NCI-H2196 (cell line): ENCODE measurements around the gene GREB1.

ENCODE experiments used
- DNase-seq: peaks from one replicate; lab custom pipeline; 2025; ENCODE audit not compliant: unreplicated experiment; lab: John Stamatoyannopoulos, UW

Gene GREB1

DNA sequence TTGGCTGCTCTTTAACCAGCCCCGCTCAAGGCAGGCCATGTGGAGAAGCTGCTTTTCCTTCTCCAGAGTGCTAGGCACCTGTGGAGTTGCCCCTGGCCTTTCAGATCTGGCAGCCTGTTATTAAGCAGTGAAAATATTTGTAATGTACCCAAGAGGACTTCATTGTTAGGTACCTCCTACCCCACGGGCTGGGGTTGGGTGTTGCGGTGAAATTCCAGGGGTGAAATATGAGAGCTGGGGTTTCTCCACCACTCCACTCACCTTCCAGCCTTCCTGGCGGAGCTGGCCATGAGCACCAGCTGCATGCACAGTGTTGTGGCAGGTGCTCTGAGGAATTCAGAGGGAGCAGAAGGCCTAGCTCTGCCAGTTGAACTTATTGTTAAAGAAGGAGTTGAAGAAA is 97.0 kb downstream of the GREB1 start:
- DNase-seq = peak; percentile 21

DNA sequence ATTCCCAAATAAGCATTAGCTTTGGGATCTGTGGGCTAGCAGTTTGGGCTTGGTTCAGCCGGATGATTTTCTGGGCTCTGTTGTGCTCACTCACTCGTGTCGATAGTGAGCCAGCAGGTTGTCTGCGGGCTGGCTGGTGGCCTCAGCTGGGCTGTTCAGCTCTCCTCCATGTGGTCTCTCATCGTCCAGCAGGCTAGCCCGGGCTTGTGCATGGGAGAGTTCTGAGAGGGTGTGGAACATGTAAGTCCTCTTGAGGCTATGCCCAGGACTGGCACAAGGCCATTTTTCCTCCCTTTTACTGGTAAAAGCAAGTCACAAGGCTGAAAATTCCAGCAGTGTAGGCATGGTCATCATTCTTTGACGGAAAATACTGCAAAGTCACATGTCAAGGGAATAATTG is 97.6 kb downstream of the GREB1 start:
- peak; percentile 40 for DNase-seq

DNA sequence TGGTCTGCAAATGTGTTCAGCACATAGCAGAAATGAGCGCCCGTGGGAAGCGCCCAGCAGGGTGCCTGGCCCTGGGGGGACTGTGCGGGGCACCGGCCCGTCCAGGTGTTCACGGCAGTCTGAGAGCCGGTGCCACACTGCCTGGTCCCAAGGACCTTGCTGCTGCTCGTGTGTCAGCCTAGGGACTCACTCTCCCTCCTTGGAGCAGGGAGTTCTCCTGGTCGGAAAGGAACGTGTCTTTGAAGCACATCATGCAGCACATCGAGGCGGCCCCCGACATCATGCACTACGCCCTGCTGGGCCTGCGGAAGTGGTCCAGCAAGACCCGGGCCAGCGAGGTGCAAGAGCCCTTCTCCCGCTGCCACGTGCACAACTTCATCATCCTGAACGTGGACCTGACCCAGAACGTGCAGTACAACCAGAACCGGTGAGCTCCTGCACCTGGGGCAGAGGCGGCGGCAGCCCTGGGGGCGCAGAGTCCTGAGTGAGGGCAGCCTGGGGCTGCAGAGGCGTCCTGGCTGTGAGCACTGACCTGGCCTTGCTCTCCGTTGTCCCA is 100.2 kb downstream of the GREB1 start:
- no peak for DNase-seq

DNA sequence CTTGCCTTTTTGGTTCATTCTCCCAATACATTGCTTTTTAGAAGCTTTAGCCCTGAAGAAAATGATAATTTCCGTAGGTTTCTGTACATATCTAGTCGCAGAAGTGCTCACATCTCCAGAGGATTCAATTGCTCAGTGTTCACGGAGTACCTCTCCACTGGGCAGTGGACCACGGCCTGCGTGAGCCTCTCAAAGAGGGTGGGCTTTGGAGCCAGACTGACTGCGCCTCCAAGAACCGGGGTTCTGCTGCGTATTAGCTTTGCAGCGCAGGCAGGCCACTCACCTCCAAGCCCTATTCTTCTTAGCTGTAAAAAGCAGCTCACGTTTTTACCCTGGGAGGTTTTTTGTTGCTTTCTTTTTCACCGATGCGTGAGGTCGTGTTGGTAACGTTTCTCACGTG is 100.7 kb downstream of the GREB1 start:
- no peak for DNase-seq

DNA sequence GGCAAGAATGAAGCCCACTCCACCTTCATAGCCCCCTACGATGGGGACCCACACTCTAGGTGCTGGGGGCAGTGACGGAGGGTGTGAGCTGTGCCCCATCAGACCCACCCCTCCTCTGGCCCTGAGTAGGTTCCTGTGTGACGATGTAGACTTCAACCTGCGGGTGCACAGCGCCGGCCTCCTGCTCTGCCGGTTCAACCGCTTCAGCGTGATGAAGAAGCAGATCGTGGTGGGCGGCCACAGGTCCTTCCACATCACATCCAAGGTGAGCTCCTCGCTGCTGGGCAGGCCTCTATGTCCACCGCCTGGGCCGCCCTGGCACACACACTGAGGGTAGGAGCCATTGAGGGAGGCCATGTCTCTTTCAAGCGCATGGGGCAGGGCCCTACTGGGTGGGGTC is 101.3 kb downstream of the GREB1 start:
- DNase-seq = no peak

DNA sequence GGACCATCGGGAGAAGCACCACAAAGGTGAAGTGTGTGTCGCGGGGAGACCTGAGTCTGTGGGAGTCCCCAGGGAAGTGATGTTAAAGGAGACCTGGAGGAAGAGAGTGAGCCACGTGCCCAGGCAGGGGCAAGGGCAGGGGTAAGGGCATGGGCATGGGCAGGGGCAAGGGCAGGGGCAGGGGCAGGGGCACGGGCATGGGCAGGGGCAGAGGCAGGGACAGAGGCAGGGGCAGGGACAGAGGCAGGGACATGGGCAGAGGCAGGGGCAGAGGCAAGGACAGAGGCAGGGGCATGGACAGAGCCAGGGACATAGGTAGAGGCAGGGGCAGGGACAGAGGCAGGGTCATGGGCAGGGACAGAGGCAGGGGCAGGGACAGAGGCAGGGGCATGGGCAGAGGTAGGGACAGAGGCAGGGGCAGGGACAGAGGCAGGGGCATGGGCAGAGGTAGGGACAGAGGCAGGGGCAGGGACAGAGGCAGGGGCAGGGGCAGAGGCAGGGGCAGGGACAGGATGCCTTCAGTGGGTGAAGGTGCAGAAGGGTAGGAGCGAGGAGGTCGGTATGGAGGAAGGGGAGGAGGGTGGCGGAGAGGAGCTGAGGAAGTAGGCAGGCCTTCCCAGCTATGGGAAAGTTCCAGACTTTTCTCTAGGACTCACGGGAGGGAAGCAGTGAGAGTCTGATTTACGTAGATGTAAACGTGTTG is 102.9 kb downstream of the GREB1 start:
- DNase-seq = no peak

DNA sequence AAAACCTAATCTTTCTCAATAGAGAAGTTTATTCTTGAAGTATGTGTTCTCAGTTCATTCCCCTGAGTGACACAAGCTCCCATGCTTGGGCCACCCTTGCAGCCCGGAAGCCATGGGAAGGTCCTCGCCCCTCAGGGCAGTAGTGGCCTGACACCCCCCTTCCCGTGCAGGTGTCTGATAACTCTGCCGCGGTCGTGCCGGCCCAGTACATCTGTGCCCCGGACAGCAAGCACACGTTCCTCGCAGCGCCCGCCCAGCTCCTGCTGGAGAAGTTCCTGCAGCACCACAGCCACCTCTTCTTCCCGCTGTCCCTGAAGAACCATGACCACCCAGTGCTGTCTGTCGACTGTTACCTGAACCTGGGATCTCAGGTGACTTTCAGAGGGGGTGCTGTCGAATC is 103.7 kb downstream of the GREB1 start:
- no peak for DNase-seq

DNA sequence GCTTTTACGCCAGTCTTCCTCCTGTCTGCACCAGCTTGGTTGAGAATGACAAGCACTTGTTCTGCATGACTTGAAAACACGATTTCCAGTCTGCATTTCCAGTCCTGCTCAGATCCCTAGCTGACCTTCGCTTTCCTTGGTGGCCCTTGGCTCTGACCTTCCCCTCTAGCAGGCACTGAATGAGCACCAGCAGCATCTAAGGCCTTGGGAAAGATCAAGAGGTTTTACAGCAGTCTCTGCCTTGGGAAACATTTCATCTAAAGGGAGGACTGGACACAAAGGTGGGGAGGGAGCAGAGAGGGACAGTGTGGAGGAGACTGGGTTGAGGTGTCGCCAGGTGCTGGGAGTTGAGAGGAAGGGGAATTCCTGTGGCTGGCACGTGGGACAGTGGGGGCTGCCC is 105.7 kb downstream of the GREB1 start:
- no peak for DNase-seq

DNA sequence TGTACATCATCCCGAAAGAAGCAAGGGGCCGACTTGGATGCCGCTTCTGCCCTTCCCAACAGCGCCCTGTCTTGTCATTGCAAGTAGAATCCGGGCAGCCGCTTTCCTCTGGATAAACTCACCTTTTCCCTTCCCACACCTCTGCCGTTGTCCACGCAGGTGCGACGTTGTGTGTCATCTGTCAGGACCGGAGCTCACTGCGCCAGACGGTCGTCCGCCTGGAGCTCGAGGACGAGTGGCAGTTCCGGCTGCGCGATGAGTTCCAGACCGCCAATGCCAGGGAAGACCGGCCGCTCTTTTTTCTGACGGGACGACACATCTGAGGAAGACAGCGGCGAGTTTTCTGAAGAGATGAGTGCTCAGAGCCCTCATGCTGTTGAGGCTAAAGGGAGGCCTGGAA is 106.3 kb downstream of the GREB1 start:
- DNase-seq = no peak

DNA sequence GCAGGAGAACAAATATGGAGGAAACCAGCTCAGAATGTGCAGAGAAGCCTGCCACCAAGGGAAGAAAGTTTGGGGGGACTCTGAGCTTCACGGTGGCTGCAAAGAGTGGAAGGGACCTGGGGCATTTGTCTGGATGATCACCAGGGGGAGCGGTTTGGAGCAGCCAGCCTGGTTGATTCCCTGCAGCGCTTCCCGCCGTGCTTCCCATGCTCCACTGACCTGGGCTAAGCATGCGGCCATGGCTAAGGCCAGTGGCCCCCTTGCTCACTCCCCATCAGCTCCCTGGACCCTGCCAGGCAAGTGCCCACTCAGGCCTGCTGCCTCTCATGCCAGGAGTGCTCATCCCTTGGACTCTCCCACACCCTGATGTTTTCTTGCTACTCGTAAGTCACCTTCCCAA is 109.1 kb downstream of the GREB1 start:
- no peak for DNase-seq

DNA sequence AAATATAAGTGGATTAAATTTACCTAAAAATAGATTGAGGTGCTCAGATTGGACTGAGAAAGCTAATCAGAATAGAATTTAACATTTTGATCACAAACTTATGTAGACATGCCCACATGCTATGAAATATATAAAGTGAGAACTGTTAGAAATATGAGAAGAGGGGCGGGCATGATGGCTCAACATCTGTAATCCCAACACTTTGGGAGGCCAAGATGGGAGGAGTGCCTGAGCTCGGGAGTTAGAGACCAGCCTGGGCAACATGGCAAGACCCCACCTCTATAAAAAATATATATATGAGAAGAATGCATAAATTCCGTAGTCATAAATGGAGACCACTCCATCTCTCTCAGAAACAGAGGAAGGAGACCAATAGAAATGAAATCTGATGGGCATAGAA is 110.4 kb downstream of the GREB1 start:
- DNase-seq = no peak

DNA sequence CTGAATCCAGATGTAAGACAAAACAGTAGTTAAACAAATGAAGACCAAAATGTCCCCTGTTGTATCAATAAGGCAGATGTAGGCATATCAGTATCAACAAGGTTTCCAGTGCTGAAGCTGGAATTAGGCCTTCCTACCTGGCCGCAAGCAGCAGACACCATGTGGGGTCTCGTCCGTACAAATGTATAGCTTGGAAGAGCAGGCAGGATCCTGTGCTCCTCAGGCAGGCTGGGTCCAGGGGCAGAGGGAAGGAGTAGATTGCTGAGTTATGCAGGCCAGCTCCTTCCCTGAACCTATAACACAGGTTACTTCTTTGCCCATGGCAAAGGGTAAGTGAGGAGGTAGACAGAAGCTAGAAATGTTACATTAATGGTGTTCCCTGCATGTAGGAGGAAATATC is 112.7 kb downstream of the GREB1 start:
- DNase-seq = no peak

DNA sequence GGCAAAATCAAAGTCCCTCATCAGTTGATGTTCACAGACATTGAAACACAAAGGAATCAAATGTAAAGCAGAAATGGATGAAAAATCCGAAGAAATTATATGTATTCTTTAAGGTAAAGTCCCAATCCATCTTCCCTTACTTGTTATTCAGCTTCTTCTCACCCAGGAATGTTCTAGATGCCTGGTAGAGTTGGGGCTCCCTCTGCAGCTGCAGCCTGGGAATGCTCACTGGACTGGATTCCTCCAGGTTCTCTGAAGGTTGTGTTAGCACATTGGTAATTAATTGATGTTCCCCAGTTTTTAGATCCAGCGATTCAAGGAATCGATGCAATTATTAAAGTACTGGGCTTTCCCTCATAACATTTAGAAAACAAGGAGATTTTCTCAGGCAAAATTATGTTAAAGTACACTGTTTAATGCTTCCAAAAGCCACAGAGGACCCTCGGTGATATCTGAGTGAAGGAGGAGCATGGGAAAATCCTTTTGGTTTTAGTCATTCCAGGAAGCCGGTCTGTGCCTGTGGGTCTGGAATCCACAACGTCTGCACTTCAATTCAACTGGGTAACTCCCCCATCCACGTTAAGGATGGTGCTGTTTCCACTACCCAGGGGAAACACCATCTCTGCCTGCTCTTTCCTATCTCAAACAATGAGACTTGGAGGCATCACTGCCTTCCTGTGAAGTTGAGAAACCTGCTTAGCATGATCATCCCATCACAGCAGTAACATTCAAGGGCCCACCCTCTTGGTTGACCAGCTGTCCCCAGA is 114.2 kb downstream of the GREB1 start:
- no peak for DNase-seq

DNA sequence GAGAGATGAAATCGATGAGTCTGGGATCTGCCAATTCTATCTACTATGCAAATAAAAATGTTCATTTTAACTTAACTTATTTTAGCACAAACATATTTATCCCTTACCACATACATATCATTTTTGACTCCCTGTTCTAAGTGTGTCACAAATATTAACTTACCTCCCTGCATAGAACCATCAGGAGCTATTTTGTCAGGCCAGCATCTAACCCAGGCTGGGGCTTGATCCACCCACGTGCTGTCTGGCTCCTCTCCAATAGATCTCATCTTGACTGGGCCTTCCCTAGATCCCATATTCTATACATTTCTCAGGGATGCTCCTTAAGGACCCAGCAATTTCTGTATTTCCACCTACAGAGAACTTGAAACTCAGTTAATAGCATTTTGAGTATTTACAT is 115.2 kb downstream of the GREB1 start:
- no peak for DNase-seq

DNA sequence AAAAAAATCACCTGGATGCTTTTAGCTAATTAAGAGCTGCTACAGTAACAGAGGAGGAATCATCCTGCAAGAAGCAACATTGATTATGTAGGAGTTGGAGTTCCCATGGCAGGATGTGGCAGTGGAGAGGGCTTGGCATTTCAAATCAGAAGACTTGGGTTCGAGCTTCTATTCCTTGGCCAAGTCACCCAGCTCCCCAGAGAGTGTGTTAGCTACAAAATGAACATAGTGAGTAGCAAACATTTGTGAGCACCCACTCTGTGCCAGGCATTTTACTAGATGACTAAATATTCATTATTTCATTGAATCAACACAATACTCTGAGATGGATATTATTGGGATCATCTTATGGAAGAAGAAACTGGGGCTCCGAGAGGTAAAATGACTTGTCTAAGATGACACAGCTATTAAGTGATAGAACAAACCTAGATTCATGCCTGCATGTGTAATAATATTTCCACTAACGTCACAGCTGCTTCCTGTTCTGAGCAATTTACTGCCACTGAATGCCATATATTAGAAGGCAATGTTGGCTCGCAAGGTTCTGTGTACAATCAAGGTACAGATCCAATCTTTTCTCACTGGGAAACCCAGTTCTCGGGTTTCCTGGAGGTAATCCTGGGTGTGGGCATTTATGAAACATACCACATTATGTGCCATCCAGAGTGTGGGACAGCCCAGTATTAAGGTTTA is 118.2 kb downstream of the GREB1 start:
- DNase-seq = no peak

DNA sequence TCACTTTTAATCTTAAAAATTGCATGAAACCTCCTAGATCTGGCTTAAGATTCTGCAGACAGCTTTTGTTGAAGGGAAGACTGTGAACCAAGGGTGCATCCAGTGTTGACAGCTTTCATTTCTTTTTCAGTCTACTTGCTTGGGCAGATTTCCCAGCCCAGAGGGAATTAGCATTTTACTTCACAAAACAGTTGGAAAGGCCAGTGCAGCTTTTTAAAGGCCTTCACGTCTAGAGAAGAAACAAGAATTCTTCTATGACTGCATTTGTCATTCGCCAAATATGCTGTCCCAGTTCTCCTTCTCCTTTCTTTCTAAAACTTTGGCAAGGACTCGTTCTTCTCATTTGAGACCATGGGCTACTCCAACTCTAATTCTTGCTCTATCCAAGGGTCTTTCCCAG is 118.7 kb downstream of the GREB1 start:
- no peak for DNase-seq

DNA sequence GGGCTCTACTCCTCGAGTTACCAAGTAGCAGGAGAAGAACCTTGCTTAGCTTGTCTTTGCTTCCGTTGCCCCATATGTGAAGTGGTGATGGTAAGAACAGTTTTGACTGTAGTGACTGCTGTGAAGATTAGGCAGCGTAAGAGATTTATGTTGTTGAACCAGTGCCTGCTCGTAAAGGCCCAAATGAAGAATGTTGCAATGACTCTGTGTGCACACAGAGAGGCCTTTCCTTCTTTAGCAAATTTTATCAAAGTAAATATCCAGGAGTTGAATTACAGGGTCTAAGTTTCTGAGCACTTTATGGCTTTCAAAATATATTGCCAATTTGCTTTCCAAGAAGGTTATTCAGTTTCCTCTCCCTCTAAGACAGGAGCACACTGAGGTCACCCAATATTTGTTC is 121.7 kb downstream of the GREB1 start:
- no peak for DNase-seq

DNA sequence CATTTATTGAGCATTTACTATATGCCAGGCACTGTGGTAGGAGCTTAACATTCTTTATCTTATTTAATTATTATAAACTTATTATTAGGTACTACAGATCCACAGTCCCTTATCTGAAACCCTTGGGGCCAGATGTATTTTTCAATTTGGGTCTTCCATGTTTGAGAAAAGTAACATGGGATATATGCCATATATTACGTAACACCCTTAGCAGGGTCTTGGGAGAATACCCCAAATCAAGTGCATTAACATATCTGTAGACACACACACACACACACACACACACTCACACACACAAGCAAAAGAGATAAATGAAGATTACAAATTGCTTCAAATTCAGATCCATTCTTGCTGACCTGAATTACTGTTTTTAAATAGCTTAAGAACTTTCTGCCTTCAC is 122.4 kb downstream of the GREB1 start:
- DNase-seq = no peak

DNA sequence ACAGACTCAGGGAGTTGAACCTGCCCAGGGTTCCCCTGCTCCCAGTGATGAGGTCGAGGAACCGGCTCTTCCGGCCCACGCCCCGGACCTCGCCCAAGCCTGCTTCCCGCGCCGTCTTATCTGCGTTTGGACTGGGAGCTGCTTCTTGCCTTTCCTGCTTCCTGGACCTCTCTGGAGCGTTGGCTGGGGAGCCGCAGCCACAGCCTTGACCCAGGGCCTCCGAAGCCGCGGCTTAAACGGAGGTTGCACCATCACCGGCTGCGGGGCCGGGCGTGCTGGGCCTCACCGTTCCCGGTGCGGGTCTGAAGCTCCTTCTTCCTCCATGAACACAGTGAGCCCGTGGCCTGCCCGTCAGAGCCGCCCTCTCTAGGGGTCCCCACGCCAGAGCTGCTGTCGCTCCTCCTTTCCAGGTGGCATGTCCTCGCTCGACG is 122.8 kb downstream of the GREB1 start:
- no peak for DNase-seq

DNA sequence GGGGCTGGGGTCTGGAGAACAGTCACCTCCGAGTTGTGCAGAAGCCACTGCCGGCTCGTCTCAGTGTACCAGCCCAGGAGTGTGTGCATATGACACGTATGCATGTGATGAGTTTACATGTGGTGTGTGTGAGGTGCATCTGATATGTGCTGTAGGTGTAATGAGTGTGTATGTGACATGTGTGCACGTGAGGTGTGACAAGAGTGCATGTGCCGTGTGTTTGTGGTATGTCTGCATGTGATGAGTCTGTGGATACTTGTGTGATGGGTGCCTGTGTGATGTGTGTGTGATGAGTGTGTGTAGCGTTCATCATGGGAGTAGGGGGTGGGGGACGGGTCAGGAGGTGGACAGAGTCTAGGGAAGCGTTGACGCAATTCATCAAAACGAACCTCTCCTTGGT is 123.3 kb downstream of the GREB1 start:
- DNase-seq = no peak

DNA sequence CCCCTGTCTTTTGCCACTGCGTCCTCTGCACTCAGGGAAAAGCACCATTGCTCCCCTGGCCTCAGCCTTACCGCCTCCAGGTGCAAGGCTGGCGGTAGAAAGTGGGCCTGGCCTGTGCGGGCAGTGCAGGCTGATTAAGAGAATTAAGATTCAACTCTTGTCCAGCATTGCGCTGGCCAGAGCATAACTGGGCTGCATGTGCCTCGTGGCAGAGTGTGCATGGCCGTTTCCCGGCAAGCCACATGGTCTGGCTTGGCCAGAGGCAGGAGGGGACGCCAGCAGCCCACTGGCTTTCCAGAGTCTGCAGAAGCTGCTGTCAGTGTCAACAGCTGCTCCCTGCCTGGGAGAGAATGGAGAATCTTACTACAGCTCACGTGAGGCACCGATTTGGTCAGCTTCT is 123.8 kb downstream of the GREB1 start:
- DNase-seq = no peak
